Urinary bladder (tissue), 4 donors: ENCODE data around the gene MSANTD2. TPM values are rescaled to one million over a fixed set of nuclear protein-coding genes. Genes with fewer than 3 reads are reported as not detected.

Experiments
- DNase-seq: peaks from one replicate; pipeline ENCODE4 v3.0.0-alpha.2; 2015; ENCODE audit errors: extremely low spot score
- H3K27ac ChIP-seq: one replicate; pipeline ENCODE4 v1.5.1; 2013; ENCODE audit warnings: low read depth, mild to moderate bottlenecking, moderate library complexity
- H3K36me3 ChIP-seq: one replicate; pipeline ENCODE4 v1.6.1; 2013; ENCODE audit warnings: mild to moderate bottlenecking, moderate library complexity; ENCODE audit not compliant: insufficient read depth
- H3K4me1 ChIP-seq: one replicate; pipeline ENCODE4 v1.6.1; 2013; ENCODE audit warnings: mild to moderate bottlenecking, moderate library complexity; ENCODE audit not compliant: insufficient read depth
- H3K4me3 ChIP-seq: one replicate; pipeline ENCODE4 v1.5.1; 2013; ENCODE audit warnings: low read depth, low read length
- WGBS: extraction: QIAGEN DNeasy Blood & Tissue Kit; methylation state at CpG from one replicate; pipeline ENCODE4 v1.1.7; 2013; 5-methylcytosine and 5-hydroxymethylcytosine counted together
- polyA plus RNA-seq: library from polyadenylated mRNA; stranded (reverse); fragments of 200-250 nt; gene quantifications from one replicate; pipeline ENCODE4 v1.2.3, GENCODE V29; 2013
- total RNA-seq: library from RNA; depleted of rRNA; stranded (reverse); fragments of >200 nt; gene quantifications from one replicate; pipeline ENCODE4 v1.2.3, GENCODE V29; 2014
- donor health status: healthy with polysubstance abuse.
- donor health status: healthy.

MSANTD2 gene
- total and polyA plus RNA-seq, 2 donors: 8.7 to 28.8 TPM

DNA sequence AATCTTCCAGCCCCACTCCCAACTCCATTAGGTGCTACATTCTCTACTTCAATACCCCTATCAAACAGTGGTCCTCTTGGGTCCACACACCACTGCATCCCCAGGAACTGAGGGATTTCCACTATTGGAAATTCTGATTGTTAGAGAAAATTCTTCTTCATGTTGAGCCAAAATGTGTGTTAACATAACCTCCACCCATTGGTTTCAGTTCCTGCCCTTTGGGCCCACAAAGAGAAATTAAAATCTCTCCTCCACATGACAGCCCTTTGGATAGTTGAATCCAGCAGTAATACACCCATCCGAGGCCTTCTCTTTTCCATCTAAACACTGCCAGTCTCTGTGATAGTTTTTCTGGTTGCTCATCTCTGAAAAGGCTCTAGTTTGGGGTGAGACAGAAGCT, 50.3 kb downstream of the MSANTD2 start:
- DNase-seq: no peak
- Histone ChIP-seq H3K4me3 (no peak overlapping the region), H3K27ac (no peak overlapping the region), H3K4me1 (no peaks in the 10 kb centered on the region), H3K36me3 (no peaks in the 10 kb centered on the region)
- WGBS: 55% methylated on average over 1 of the region's 1 CpG

DNA sequence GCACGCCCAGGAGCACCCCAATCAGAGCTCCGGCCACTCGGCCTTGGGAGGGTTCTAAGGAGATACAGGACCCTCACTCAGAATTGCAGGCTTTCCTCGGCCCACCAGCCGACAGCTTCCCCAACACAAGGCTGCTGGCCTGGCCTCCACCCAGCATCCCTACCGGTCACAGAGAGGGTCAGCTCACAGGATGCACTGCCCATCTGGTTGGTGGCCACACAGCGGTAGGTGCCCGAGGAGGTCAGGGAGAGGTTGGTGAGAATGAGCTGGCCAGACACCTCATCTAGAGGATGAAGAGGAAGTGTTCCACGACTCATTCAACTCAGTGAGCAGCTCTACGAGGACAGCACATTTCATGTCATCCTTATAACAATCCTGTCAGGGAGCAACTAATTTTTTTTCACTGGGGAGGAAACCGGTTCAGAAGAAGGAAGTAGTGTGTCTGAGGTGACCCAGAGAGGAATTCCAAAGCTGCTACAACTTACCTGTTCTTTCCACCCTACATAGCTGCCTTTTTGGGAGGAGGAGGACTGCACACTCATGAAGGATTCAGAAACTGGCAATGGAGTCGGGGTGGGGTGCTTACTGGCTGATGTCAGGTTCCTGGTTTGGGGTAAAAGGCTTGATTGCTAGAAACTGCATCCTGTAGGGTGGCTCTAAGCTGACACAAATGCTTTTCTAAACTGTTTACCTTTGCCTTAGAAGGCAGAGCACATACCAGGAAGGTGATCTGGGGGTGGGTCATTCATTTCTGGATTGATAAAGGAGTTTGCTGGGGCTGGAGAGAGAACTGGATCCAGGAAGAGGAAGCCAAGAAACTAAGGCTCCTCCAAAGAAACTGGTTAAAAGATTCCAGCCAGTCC, 51.5 kb downstream of the MSANTD2 start:
- no peak for DNase-seq
- H3K27ac ChIP-seq: peak overlapping the region; percentile 13
- 21% methylated on average over 12 of the region's 12 CpGs for WGBS
- no peaks in the 10 kb centered on the region for H3K4me1 ChIP-seq
- no peak overlapping the region for H3K4me3 ChIP-seq
- no peaks in the 10 kb centered on the region for H3K36me3 ChIP-seq

DNA sequence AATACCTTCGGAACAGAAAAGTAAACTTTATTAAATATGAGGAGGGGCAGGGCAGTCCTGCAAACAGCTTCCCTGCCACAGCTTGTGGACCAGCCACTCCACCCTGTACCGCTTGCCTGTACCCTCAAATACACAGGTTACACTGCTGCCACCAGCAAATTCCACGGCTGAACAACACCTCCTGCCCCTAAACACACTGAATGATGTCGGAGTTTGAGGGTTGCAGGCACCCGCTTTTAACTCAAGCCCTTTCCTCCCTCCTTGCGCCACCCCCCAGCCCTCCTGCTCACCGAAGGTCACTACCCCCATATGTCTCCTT, 52.1 kb downstream of the MSANTD2 start:
- Histone ChIP-seq H3K27ac (peak overlapping the region; percentile 13), H3K4me1 (no peaks in the 10 kb centered on the region), H3K36me3 (no peaks in the 10 kb centered on the region), H3K4me3 (no peak overlapping the region)
- WGBS: 31% methylated on average over 7 of the region's 7 CpGs
- DNase-seq: no peak

DNA sequence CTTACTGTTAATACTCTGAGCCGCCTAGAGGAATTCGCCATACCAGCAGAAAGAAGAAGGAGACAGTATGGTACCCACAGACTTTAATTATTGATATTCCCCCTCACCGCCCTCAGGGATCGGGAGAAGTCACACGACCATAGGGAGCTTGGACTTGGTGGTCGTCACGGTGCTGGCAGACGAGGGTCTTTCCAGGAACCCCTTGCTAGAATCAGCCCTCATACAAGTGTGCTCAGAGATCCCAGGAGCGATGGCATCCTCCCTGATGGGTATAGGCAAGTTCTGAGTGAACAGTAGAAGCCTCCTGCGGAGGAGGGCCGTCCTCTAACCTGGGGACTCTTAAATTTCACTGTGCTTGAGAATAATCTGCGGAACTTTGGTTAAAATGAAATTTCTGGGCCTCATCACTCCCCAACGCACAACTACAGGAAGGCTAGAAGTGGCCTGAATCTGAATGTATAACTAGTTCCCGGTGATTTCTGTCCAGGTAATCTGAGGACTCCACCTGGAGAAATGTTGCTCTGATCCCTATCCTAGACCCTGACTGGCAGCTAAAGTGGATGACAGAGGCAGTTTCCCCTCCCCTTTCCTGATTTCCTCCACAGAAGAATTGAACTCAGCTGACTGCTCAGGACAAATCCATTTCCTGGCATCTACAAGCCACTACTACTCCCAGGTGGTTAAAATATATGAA, 52.7 kb downstream of the MSANTD2 start:
- WGBS: 37% methylated on average over 14 of the region's 14 CpGs
- Histone ChIP-seq H3K36me3 (no peaks in the 10 kb centered on the region), H3K27ac (no peak overlapping the region), H3K4me3 (no peak overlapping the region), H3K4me1 (no peaks in the 10 kb centered on the region)
- no peak for DNase-seq

DNA sequence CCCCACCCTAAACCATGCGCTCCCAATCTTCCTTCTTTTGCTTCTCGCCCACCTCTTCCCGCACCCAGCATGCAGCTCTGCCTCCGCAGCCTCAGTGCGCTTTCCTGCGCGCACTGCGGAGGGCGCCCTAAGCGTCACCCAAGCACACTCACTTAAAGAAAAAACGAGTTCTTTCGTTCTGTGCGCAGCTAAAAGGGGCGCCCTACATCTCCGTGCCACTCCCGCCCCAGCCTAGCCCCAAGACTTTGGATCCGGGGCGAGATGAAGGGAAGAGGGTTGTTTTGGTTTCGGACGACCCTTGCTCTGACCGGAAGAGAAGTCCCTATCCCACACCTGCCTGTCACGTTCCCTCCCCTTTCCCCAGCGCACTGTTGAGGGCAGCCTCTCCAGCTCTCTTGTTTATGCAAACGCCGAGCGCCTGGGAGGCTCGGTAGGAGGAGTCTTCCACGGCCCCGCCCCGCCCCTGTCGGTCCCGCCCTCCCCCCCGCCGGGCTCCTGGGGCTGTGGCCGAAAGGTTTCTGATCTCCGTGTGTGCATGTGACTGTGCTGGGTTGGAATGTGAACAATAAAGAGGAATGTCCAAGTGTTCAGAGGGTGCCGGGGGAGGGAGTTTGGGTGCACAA, 53.5 kb downstream of the MSANTD2 start:
- WGBS: 3% methylated on average over 37 of the region's 37 CpGs
- DNase-seq: no peak
- Histone ChIP-seq H3K27ac (peak overlapping the region; percentile 26), H3K4me1 (no peaks in the 10 kb centered on the region), H3K36me3 (no peaks in the 10 kb centered on the region), H3K4me3 (peak overlapping the region; percentile 21)

DNA sequence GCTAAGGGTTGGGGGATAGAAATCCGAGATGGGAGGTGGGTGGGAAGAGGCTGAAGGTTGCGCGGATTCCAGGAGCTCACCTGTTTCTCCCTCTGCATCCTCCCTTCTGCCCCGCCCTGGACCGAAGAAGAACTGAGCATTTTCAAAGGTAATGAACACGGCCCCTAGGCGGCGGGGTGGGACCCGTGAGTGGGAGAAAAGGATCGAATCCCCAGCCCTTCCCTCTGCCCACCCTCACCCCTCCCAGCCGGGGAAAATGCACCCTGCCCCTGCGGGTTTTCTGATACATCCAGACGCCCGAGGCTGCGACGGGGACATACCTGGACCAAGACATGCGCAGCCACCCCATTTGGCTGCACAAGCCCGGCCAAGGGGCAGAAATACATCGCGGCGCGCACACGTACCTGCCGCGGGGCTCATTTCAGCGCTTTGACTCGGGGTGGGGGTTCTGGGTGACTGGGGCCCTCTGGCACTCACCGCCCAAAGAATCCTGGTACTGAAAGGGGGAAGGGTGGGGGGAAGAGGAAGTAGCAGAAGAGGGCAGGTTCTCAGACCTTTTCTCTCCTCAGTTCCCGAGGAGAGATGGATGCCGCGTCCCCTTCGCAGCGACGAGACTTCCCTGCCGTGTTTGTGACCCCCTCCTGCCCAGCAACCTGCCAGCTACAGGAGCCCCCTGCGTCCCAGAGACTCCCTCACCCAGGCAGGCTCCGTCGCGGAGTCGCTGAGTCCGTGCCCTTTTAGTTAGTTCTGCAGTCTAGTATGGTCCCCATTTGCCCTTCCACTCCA, 54.2 kb downstream of the MSANTD2 start:
- 10% methylated on average over 41 of the region's 41 CpGs for WGBS
- no peak for DNase-seq
- Histone ChIP-seq H3K4me1 (no peaks in the 10 kb centered on the region), H3K4me3 (peak overlapping the region; percentile 21), H3K36me3 (no peaks in the 10 kb centered on the region), H3K27ac (peak overlapping the region; percentile 26)

DNA sequence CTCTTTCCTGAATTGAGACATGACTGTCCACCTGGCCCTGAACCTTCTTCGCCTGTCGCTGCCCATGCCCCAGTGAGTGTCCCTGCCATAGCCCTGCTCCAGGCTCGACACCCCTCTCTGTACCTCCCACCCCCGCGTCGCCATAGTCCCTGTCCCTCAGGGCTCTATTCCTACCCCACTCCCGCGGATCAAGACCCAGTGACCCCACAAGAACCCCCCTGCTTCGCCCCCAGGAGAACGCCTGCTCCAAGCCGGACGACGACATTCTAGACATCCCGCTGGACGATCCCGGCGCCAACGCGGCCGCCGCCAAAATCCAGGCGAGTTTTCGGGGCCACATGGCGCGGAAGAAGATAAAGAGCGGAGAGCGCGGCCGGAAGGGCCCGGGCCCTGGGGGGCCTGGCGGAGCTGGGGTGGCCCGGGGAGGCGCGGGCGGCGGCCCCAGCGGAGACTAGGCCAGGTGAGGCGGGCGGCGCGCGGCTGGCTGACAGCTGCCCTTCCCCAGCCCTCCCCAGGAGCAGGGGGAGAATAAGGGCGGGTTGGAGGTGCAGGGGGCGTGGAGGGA, 54.9 kb downstream of the MSANTD2 start:
- Histone ChIP-seq H3K27ac (no peak overlapping the region), H3K4me1 (no peaks in the 10 kb centered on the region), H3K4me3 (no peak overlapping the region), H3K36me3 (no peaks in the 10 kb centered on the region)
- WGBS: 19% methylated on average over 44 of the region's 44 CpGs
- no peak for DNase-seq

DNA sequence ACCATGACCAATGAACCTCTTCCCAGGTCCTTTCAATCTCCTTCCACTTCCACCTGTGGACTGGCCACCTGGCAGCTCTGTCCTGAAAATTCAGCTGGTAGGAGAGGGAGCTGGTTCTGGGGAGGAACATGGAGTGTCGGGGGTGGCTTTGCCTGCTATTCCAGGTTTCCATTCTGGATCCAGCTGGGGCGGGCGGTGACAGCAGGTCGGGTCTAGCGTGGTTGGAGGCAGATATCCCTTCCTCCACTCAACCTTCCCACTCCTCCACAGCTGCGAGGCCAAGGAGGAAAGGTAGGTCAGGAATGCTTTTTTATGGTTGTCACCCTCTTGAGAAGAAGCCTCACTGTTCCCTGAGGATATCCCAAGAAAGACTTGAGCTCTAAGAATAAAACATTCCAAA, 57.2 kb downstream of the MSANTD2 start:
- Histone ChIP-seq H3K36me3 (no peaks in the 10 kb centered on the region), H3K4me1 (no peaks in the 10 kb centered on the region), H3K27ac (no peak overlapping the region), H3K4me3 (no peak overlapping the region)
- WGBS: 64% methylated on average over 6 of the region's 6 CpGs
- DNase-seq: no peak

DNA sequence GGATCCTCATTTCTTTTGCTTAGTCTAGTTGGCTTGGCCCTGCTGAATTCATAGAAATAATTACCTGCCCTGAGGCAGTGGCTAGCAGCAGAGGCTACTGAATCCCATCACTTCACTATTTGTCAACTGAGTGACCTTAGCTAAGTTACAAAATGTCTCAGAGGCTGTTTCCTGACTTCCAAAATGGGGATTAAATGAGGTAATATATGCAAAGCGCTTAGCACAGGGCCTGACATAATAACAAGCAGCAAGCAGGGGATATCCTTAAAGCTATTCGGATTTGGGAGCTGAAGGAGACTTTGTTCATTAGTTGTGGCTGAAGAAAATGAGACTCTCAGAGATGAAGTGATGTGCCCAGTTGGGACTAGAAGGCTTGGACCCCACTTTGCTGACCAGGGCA, 57.7 kb downstream of the MSANTD2 start:
- H3K27ac ChIP-seq: no peak overlapping the region
- H3K36me3 ChIP-seq: no peaks in the 10 kb centered on the region
- no peak for DNase-seq
- no peaks in the 10 kb centered on the region for H3K4me1 ChIP-seq
- H3K4me3 ChIP-seq: no peak overlapping the region
- WGBS: 52% methylated on average over 2 of the region's 2 CpGs

DNA sequence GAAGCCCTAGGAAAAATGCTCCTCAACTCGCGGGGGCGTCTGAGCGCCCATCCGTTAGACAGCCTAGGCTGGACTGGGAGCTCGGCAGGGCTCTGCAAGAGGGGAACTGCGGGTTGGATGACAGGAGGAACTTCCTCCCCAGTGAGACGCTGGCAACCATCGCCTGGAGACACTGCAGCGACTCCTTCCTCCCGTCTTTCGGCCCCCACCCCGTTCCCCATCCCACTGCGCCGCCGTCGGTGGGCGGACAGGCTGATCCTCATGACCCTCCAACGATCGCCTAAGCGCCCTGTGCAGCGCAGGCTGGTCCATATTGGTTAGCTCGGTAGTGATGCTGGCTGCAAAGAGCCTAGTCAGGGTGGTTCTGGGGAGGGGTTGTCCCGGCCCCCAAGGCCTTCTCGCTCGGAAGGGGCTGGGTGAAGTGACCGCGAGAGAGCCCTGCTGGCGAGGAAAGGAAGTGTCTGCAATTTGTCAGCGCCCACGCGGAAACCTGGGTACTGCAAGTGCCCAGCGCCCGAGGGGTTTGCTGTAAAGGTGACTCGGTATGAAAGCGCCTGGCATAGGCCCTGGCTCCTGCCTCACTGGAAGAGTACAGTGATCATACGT, 59.8 kb downstream of the MSANTD2 start:
- Histone ChIP-seq H3K36me3 (no peaks in the 10 kb centered on the region), H3K27ac (no peak overlapping the region), H3K4me3 (peak overlapping the region; percentile 49), H3K4me1 (no peaks in the 10 kb centered on the region)
- 2% methylated on average over 37 of the region's 37 CpGs for WGBS
- DNase-seq: no peak

DNA sequence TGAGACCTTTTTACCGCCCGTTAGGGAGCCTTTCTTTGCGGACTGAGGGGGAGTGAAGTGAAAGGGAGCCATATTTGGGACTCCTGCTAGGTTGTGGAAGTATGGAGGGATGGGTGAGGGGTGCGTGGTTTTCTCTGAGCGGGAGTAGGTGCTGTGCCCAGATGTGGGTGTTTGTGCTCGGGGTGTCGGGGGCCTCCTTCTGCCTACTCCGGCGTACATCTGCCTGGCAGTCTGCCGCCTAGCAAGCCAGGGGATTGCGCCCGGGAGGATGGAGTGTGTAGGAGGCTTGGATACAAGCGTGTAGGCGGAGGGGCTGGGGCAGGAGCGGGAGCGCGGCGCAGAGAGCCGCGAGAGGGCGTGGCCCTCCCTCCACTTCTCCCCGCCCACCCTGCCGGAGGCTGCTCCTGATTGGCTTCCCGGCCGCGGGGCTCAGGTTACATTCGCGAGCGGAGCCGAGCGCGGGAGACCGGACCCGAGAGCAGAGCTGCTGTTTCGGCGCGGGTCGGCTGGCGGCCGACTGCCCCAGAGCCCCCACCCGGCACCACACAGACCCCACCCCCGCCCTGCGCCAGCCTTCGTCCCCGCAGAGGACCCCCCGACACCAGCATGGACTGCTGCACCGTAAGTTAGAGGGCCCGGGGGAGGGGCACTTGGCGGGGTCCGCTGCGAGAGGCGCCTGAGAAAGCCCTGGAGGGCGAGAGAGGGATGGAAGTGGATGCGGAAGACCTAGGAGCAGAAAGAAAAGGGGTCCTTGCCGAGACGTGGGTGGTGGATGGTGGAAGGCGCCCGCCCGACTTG, 60.5 kb downstream of the MSANTD2 start, which contains the start of gene NRGN:
Gene NRGN (plus strand): TSS at position 464 of the 798 bp plus-strand sequence. CDS start 143 bp downstream, at position 607.
- H3K27ac ChIP-seq: no peak within 1 kb of the TSS
- no peaks in the 10 kb centered on the region for H3K36me3 ChIP-seq
- H3K4me1 ChIP-seq: no peaks in the 10 kb centered on the region
- peak within 1 kb of the TSS; percentile 49 for H3K4me3 ChIP-seq
- WGBS: 1% methylated on average over 59 of the region's 59 CpGs
- DNase-seq: peak; percentile 83

DNA sequence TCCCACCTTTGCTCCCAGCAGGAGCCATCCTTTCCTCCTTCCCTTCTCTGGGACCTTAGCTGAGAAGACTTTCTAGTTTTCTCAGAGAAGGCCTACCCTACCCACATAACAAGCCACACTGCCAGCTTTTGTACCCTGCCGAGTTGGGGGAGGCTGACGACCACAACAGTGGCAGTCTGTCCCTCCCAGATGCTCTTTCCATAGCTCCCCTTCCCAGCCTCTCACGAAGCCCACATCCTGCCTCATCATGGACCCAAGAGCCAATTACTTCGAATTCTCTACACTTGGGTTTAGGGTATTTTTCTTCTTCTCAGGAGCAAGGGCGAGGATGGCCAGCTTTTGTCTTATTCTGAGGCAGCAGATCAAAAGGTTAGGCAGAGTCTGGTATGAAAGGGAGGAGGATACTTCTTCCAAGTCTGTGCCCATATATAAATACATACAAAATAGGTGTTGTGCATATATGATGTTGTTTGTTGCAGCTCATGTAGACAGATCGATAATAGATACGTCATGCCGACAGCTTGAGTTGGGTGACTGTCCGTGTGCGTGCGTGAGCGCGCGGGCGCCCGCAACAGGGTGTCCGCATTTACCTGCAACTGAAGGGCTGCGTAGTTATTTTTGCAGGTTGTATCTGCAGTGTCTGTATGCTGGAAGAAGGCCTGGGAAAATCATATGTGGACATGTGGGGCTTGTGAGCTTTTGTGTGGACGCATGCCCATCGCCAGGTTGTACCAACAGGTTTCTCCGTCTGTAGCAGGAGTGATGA, 61.3 kb downstream of the MSANTD2 start:
- no peaks in the 10 kb centered on the region for H3K4me1 ChIP-seq
- no peaks in the 10 kb centered on the region for H3K36me3 ChIP-seq
- no peak overlapping the region for H3K27ac ChIP-seq
- DNase-seq: no peak
- 51% methylated on average over 21 of the region's 21 CpGs for WGBS
- H3K4me3 ChIP-seq: no peak overlapping the region
